GM19328 (cell line): ENCODE measurements around the gene CXorf65.

Experiments used
- ATAC-seq: cut with Tn5 transposase; IDR thresholded peaks from one replicate; pipeline ENCODE4 v1.9.1; 2021; ENCODE audit warnings: mild to moderate bottlenecking, moderate library complexity; ENCODE audit not compliant: unreplicated experiment

Gene CXorf65

DNA sequence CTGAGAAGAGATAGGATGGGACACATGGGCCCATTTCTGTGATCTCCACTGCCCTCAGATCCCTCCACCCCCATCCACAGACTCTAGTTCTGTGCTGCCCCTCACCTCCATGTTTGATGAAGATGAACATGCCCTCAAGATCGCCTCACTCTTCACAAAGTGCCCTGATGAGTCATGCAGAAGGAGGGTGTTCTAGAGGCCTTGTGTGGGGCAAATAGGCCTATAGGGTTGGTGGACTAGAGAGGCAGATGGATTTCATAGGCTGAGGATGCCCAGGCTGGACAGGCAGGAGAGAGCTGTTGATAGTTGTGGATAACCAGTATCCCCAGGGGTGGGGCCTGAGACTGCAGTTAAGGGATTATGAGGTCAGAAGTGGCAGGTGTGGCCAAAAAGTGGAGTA, at the start of gene CXorf65:
CXorf65 (minus strand) TSS at position 314 of the 400 bp plus-strand sequence; CDS start at position 130, 184 bp downstream.
- ATAC-seq: no peak

- no peak for ATAC-seq
Measured at GRCh38 chrX:71154641-71155040, 48.1 kb upstream of the CXorf65 start.

DNA sequence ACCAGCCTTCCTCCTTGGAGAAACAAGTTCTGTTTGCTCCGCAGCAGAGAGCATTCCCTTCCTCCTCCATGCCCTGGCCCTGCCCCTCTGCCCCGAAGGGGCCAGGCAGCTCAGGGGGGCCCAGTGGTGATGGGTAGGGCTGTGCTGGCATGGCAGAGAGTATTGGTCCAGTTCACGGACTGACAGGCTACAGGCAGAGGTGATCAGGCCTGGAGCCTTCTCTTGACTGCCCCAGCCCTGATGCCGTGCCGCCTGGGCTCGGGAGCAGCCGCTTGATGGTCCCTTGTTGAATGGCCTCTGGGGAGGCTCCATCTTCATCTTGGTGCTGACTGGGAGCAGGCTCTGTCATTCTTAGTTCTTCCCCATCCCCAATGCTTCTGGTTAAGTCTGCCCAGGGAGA, 47.7 kb upstream of the CXorf65 start:
- no peak for ATAC-seq

DNA sequence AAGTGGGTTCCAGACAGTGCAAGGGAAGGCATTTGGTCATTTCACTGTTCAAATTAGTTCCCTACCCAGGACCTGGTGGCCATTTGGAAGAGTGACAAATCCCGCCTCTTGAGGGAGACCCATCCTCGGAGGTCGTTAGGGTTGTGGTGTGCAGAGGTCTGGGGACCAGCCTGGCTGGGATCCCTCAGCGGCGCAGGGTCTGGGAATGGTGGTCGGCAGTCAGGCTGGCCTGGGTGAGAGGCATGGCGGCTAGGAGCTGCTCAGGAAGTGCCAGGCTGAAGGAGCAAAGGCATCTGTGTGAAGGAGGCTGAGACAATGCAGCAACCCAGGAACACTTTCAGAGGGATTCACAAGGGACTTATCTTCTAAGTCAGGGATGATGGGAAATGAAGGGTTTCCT, 44.8 kb upstream of the CXorf65 start:
- no peak for ATAC-seq

DNA sequence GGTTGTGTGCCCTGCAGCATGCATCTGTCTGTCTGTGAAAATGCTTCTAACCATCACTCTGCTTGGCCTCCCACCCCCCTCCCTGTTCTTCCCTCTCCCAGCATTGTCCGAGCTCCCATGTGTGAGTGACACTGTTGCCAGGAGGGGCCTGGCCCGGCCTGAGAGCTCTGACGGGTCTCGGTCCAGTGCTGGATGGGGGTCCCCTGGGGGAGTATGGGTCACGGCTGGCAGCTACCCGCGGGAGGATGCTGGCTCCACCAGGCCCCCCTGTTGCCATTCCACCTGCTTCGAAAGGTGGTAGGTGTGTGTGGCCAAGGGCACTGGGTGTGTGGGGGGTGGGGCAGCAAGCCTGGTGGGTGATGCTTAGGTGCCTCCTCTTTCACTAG, 41.7 kb upstream of the CXorf65 start:
- no peak for ATAC-seq

DNA sequence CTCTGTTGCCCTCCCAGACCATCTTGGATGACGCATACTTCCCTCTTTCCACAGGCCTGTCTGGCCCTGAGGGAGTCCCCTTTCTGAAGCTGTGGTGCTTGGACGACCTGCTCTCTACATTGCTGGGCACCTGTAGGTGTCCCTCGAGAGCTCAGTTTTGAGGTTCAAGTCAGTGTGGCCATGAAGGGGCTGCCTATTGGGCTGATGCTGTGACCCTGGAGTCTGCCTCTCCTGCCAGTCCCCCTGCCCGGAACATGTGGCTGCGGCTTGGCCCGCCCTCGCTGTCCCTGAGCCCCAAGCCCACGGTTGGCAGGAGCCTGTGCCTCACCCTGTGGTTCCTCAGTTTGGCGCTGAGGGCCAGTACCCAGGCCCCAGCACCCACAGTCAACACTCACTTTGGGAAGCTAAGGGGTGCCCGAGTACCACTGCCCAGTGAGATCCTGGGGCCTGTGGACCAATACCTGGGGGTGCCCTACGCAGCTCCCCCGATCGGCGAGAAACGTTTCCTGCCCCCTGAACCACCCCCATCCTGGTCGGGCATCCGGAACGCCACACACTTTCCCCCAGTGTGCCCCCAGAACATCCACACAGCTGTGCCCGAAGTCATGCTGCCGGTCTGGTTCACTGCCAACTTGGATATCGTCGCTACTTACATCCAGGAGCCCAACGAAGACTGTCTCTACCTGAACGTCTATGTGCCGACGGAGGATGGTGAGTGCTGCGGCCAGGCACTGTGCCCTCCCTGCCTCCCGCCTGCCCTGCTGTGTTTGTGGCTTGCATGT, 41.1 kb upstream of the CXorf65 start:
- no peak for ATAC-seq

DNA sequence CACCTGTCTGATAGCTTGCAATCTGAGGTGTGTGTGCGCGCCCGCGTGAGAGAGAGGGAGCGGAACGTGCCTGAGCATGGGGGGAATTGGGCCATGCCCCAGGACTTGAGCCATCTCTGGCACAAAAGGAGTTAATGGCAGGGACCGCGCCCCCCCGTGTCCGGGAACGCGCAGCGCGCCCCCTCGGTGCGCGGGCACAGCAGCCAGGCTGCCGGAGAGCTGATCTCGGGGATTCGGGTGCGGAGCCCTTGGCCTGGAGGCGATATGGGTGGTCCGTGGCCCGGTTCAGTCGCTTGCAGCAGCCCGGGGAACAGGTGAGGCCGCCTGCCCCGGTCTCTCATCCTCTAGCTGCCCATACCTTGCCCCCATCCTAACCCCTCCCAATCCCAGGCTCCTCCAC, 38.1 kb upstream of the CXorf65 start, which contains the start of gene NLGN3:
NLGN3 (plus strand) TSS at position 191 of the 400 bp plus-strand sequence. CDS start 2,909 bp downstream, outside the sequence.
- ATAC-seq: no peak

DNA sequence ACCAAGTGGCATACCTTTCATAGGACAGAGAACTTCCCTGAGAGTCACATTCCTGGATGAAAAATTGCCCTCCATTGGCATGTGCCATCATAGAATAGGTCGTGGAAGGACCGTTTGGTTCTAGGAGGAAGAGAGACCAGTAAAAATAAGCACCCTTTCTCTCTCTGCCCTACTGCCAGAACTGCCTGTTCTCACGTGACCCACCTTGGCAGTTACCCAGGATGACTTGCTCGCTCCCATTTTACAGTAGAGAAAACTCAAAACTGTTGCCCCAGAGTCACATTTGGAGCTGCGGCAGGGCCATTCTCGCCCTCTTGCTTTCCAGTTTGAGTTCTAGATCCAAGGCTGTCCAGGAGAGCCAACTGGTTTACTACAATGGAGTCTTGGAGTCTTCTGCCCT, 37.0 kb upstream of the CXorf65 start:
- ATAC-seq: no peak

GRCh38 chrX:71140440-71140839, 33.9 kb upstream of the CXorf65 start:
- ATAC-seq: no peak

DNA sequence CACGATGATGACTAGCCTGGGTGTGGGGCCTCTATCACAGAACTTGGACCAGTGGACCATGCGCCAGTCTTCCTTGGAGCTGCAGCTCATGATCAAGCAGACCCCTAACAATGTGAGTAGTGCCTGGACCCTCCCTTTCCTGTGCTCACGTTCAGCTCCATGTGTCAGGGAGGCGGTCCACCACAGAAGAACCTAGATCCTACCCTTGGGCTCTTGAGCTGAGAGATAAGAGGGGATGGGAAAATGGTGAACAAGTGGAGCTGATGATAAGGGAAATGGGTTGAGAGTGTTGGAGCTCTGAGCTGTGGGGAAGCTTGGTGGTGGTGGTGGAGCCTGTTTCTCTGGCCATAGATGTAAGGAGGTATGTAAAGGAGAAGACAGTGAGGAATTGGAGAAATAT, 25.0 kb upstream of the CXorf65 start:
- ATAC-seq: no peak

GRCh38 chrX:71128915-71129765, 22.6 kb upstream of the CXorf65 start:
- ATAC-seq: no peak

- no peak for ATAC-seq
Measured at GRCh38 chrX:71128166-71128833, 21.8 kb upstream of the CXorf65 start.

GRCh38 chrX:71118985-71119535, 12.5 kb upstream of the CXorf65 start:
- no peak for ATAC-seq

DNA sequence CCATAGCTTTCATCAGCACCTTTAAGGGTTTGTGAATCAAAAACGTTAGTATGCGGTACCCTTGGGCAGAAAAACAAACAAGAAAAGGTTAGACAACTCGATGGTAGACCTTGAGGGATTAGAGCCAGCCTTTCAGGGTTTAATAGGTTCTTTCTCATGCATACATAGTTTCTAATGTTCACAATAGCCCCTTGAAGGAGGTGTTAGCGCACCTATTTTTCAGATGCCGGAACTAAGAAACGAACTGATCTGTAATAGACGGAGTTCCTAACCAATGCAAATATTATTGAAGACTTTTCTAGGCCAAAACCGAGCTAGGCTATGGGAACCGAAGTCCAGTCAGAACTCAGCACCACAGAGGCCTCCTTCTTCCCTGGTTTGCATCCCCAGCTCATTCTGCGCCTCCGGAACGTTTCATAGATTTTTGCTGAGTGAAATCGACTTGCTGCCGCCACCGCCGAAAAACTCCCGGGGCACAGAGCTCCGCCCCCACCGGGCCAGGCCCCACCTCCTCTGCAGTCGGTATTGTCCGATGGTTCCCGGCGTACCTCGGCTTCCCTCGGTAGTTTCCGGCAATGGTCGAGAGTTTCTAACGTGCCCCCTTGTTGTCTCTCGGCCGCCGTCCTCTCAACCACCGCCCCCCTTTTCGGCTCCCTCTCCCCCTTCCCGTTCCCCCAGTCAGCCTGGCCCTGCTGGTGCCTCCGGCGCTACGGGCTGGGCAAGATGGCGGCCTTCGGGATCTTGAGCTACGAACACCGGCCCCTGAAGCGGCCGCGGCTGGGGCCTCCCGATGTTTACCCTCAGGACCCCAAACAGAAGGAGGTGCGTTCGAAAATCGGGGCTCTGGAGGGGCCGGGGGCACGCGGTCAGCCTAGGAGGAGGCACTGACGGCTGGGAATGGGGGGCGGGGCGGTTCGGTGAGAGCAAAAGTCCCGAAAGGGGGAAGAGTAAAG, 11.8 kb upstream of the CXorf65 start, which contains the start of gene MED12:
MED12 (plus strand) TSS at position 565 of the 953 bp plus-strand sequence; CDS start at position 724, 159 bp downstream.
- ATAC-seq: peak; percentile 90

GRCh38 chrX:71117358-71117757, 10.8 kb upstream of the CXorf65 start:
- no peak for ATAC-seq

DNA sequence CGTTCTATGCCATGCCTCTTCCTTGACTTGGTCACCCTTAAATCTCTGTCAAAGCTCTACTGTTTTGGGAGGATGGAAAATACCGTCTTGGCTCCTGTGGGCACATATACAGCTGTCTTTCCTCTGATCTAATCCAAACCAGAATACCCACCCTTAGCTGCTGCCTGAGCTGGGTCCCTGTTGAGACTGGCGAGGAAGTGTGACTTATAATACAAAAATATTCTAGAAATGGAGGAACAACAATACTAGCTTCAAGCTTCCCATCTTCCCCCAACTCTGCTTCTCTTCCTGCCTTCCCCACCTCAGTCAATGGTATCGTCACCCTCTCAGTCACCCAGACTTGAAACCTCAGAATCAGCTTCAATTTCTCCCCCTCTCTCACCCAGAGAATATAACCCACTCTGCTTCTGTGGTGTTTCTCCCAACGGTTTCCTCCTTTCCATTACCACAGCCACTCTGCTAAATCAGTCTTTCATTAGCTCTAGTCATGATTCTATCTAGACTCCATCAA, 5.4 kb upstream of the CXorf65 start:
- peak; percentile 17 for ATAC-seq

DNA sequence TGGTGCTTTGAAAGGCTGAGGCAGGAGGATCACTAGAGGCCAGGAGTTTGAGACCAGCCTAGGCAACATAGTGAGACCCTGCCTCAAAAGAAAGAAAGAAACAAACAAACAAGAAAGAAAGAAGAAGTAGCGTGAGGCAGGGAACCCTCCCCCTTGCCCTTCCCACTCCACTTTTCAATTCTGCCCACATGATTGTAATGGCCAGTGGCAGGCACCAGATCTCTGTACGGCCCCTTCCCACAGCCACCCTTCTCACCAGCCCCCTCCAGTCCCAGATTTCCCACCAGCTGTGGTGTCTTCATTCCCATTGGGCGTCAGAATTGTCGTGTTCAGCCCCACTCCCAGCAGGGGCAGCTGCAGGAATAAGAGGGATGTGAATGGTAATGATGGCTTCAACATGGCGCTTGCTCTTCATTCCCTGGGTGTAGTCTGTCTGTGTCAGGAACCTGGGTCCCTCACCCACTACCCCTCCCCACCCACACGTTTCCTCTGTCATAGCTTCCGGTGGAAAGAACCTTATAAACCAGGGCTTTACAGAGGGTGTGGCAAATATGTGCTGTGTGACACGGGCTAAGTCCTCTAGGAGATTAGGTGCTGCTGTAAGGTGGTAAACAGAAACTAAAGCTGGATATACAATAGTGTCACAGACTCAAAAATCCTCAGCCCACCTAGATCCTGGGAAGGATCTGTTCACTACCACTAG, 4.8 kb upstream of the CXorf65 start, which contains the start of gene IL2RG:
IL2RG (minus strand) TSS at position 437 of the 703 bp plus-strand sequence; CDS start at position 399, 38 bp downstream.
- peak; percentile 79 for ATAC-seq

GRCh38 chrX:71109051-71109450, 2.5 kb upstream of the CXorf65 start:
- no peak for ATAC-seq
